A673 (cell line): ENCODE measurements around the gene RAB3B. TPM values are rescaled to one million over a fixed set of nuclear protein-coding genes. Genes with fewer than 3 reads are reported as not detected.

Source experiments
- Bru-seq: library from RNA; stranded (reverse); fragments of 400-500 nt; gene quantifications from one replicate; lab custom pipeline; 2021; lab: Mats Ljungman, UMichigan
- BruChase-seq, 2 experiments: library from RNA; stranded (reverse); fragments of 400-500 nt; gene quantifications; one replicate each; lab custom pipeline; 2021; lab: Mats Ljungman, UMichigan
- BruUV-seq: library from RNA; stranded (reverse); fragments of 400-500 nt; replicated peaks from 2 replicates; lab custom pipeline; 2021; lab: Mats Ljungman, UMichigan
- CTCF ChIA-PET: fragments of 300-600 bp; sonication (Branson Sonifier 250); formaldehyde crosslinking; loops from one replicate; lab custom pipeline; 2022; ENCODE audit warnings: antibody characterized with exemption; lab: Charles Lee
- POLR2A ChIA-PET: fragments of 300-600 bp; sonication (Branson Sonifier 250); formaldehyde crosslinking; loops from one replicate; lab custom pipeline; 2022; ENCODE audit warnings: antibody characterized with exemption; ENCODE audit not compliant: low non-redundant PET; lab: Charles Lee
- DNase-seq: peaks from one replicate; pipeline ENCODE4 v3.0.0-alpha.2; 2015; ENCODE audit warnings: low spot score
- H3K27ac ChIP-seq: fragments of 200-600 bp; sonication (generic); 2 replicates; pipeline ENCODE4 v1.5.1; 2016; ENCODE audit warnings: mixed run types, low read depth, mild to moderate bottlenecking, mixed read lengths, antibody characterized with exemption, low read length; ENCODE audit not compliant: poor library complexity, severe bottlenecking
- H3K27me3 ChIP-seq: fragments of 200-600 bp; sonication (generic); replicated peaks from 2 replicates; pipeline ENCODE4 v1.6.1; 2017; ENCODE audit warnings: mixed run types, low read depth, mild to moderate bottlenecking, mixed read lengths, antibody characterized with exemption, low read length; ENCODE audit not compliant: insufficient read depth, poor library complexity
- H3K36me3 ChIP-seq: fragments of 200-600 bp; sonication (generic); 2 replicates; pipeline ENCODE4 v1.6.1; 2016; ENCODE audit warnings: mixed run types, mild to moderate bottlenecking, mixed read lengths, antibody characterized with exemption, low read length; ENCODE audit not compliant: insufficient read depth, poor library complexity, severe bottlenecking
- H3K4me1 ChIP-seq: fragments of 200-600 bp; sonication (generic); 2 replicates; pipeline ENCODE4 v1.6.1; 2017; ENCODE audit warnings: mixed run types, mild to moderate bottlenecking, mixed read lengths, antibody characterized with exemption, low read length; ENCODE audit not compliant: insufficient read depth, poor library complexity, severe bottlenecking
- H3K4me3 ChIP-seq: fragments of 200-600 bp; sonication (generic); 2 replicates; pipeline ENCODE4 v1.5.1; 2016; ENCODE audit warnings: low read depth, mixed run types, mild to moderate bottlenecking, mixed read lengths, low read length; ENCODE audit not compliant: poor library complexity, severe bottlenecking
- H3K9me3 ChIP-seq: fragments of 200-600 bp; sonication (generic); 2 replicates; pipeline ENCODE4 v1.6.1; 2016; ENCODE audit warnings: mixed run types, low read depth, mild to moderate bottlenecking, mixed read lengths, antibody characterized with exemption, low read length; ENCODE audit not compliant: poor library complexity, severe bottlenecking
- EZH2 ChIP-seq: fragments of 200-600 bp; sonication (generic); IDR thresholded peaks from 2 replicates; pipeline ENCODE4 v1.6.1; 2017; ENCODE audit warnings: borderline replicate concordance, low read depth, mild to moderate bottlenecking, mixed read lengths, antibody characterized with exemption, low read length; ENCODE audit not compliant: poor library complexity, severe bottlenecking
- intact Hi-C: fragments of 100-400 bp; cut with micrococcal nuclease; formaldehyde crosslinking; loops from one replicate; pipeline ENCODE4 v1.10.0; 2022; ENCODE audit not compliant: unreplicated experiment
- long read RNA-seq: library from polyadenylated mRNA; stranded (forward); transcript quantifications from one replicate; pipeline ENCODE4 v2.0.0, GENCODE V29; 2022
- total RNA-seq: library from RNA; stranded (reverse); gene quantifications from 2 replicates; pipeline ENCODE4 v1.2.3, GENCODE V29; 2021
- TF ChIP-seq, protein P1 (sequence below): fragments of 300-800, 200-600 bp; sonication (generic); conservative IDR thresholded peaks from 2 replicates; pipeline ENCODE4 v1.5.1; 2017; ENCODE audit warnings: low read depth, mild to moderate bottlenecking, antibody characterized with exemption, low read length, moderate library complexity, mixed read lengths

The RAB3B gene
- 25.5 and 27.2 TPM in 2 replicates for total RNA-seq
- Bru-seq, nascent RNA: percentile 74 among the genes with signal in this experiment
- BruChase-seq, experiment 1, labeled RNA remaining after a 2-hour chase: percentile 82 among the genes with signal in this experiment
- BruChase-seq, experiment 2, labeled RNA remaining after a 6-hour chase: percentile 93 among the genes with signal in this experiment
- long read RNA-seq, full-length matches to known transcripts: 43 of 69 reads
- long read RNA-seq, partial matches to known transcripts: 6 of 69 reads
- long read RNA-seq, other reads (novel, unspliced or antisense): 20 of 69 reads

DNA sequence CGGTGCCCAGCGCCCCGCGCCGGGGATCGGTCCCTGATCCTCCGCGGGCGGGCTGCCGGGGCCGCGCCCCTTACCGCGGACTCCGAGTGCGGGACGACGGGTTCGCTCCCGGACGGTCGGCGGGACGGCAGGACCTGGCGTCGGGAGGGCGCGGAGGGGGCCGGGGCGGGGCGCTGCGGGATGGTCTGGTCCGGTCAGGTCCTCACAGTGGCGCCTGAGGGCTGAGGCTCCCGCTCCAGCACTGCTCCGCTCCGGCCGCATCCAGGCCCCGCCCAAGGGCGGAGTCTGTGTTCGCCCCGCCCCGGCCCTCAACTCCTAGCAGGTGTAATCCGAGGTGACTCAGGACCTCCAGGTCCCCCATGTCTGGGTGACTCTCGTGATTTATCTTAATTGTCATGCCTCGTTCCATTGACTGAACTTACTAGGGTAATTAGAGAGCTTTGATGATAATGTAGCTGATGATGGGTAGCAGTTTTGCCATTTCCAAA is at the start of gene RAB3B:
RAB3B (minus strand) TSS at position 223 of the 488 bp plus-strand sequence. CDS start 13,583 bp downstream, outside the sequence.
- DNase-seq: peak; percentile 71
- CTCF ChIA-PET: no interaction called here
- POLR2A ChIA-PET: no interaction called here

GRCh38 chr1:52037909-52038308 is 47.4 kb upstream of the RAB3B start:
- ChIA-PET POLR2A (no interaction called here), CTCF (no interaction called here)
- BruUV-seq: no TSS peak
- H3K4me1 ChIP-seq: peaks cover 5% of the 10 kb centered on the region
- DNase-seq: no peak
- no peak for TF ChIP-seq EZH2
- TF ChIP-seq, protein P1, sequence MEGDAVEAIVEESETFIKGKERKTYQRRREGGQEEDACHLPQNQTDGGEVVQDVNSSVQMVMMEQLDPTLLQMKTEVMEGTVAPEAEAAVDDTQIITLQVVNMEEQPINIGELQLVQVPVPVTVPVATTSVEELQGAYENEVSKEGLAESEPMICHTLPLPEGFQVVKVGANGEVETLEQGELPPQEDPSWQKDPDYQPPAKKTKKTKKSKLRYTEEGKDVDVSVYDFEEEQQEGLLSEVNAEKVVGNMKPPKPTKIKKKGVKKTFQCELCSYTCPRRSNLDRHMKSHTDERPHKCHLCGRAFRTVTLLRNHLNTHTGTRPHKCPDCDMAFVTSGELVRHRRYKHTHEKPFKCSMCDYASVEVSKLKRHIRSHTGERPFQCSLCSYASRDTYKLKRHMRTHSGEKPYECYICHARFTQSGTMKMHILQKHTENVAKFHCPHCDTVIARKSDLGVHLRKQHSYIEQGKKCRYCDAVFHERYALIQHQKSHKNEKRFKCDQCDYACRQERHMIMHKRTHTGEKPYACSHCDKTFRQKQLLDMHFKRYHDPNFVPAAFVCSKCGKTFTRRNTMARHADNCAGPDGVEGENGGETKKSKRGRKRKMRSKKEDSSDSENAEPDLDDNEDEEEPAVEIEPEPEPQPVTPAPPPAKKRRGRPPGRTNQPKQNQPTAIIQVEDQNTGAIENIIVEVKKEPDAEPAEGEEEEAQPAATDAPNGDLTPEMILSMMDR: no peak
- H3K36me3 ChIP-seq: peaks cover 22% of the 10 kb centered on the region
- intact Hi-C loops: no loop called here
- no peaks in the 10 kb centered on the region for H3K27me3 ChIP-seq
- no peaks in the 10 kb centered on the region for H3K9me3 ChIP-seq
- no peak overlapping the region for H3K27ac ChIP-seq
- no peak overlapping the region for H3K4me3 ChIP-seq

More for the DNA sequence above, at the start of gene RAB3B:
- Histone ChIP-seq H3K27ac (peak within 1 kb of the TSS; percentile 70), H3K4me1 (peaks cover 17% of the 10 kb centered on the region), H3K36me3 (no peaks in the 10 kb centered on the region), H3K9me3 (no peaks in the 10 kb centered on the region), H3K27me3 (no peaks in the 10 kb centered on the region), H3K4me3 (peak within 1 kb of the TSS; percentile 95)
- intact Hi-C loops: no loop called here
- no TSS peak for BruUV-seq
- TF ChIP-seq, protein P1: no peak
- TF ChIP-seq EZH2: no peak

DNA sequence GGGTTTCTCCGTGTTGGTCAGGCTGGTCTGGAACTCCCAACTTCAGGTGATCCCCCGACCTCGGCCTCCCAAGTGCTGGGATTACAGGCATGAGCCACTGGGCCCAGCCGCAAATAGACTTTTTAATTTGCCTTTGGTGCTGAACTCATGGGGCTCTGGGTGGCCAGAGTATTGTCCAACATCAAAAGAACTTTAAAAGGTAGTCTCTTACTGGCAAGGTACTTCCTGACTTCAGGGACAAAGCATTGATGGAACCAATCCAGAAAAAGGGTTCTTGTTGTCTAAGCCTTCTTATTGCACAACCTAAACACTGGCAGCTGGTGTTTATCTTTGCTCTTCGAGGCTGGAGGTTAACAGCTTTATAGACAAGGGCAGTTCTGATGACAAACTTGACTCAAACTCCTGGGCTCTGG is 46.9 kb upstream of the RAB3B start:
- POLR2A ChIA-PET: no interaction called here
- CTCF ChIA-PET: no interaction called here
- no peak for DNase-seq

GRCh38 chr1:52034050-52034384 is 43.5 kb upstream of the RAB3B start:
- Histone ChIP-seq H3K36me3 (peaks cover 9% of the 10 kb centered on the region), H3K9me3 (no peaks in the 10 kb centered on the region), H3K4me3 (peak overlapping the region; percentile 81), H3K27ac (peak overlapping the region; percentile 84), H3K27me3 (no peaks in the 10 kb centered on the region), H3K4me1 (peaks cover 17% of the 10 kb centered on the region)
- TF ChIP-seq, protein P1: no peak
- TF ChIP-seq EZH2: no peak
- BruUV-seq: no TSS peak
- intact Hi-C loops: no loop called here
- DNase-seq: no peak
- CTCF ChIA-PET: no interaction called here
- POLR2A ChIA-PET: no interaction called here

More for the DNA sequence above, 46.9 kb upstream of the RAB3B start:
- Histone ChIP-seq H3K27ac (no peak overlapping the region), H3K27me3 (no peaks in the 10 kb centered on the region), H3K4me3 (no peak overlapping the region), H3K9me3 (no peaks in the 10 kb centered on the region), H3K36me3 (peaks cover 22% of the 10 kb centered on the region), H3K4me1 (peaks cover 9% of the 10 kb centered on the region)
- no TSS peak for BruUV-seq
- intact Hi-C loops: no loop called here
- TF ChIP-seq EZH2: no peak
